Measurements from ENCODE around the gene NPB.
A peak's percentile ranks its signal among the peaks of the same experiment; 100 is the strongest.

The NPB gene

DNA sequence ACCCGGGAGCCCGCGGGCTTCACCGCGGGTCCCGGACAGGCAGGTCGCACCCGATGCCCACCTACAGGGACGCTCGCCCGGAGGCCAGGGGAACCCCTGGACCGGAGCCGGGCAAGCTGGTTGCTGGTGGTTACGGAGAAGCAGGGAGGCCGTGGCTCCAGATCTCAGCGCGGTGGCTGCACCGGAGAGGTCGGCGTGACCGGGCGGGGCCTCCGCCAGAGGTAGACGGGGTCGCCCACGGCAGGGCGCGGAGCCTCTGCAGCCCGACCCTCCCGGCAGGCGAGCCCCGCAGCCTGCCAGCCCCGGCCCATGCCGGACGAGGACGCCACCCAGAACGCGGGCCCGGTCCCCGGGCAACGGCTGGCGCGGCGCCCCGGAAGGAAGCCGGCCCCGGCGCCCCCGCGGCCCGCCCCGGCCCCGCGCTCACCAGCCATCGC is 8.8 kb downstream of the NPB start:
- H3K4me3 ChIP-seq (ENCODE audit: low read depth, low read length), result peak overlapping the region; percentile 66

GRCh38 chr17:81911277-81911961 is 9.4 kb downstream of the NPB start, which contains the start of gene PCYT2:
TSS of gene PCYT2 (minus strand) at chr17:81911399. CDS start at chr17:81911355, 44 bp downstream.
- peak within 1 kb of the TSS; percentile 66 for H3K4me3 ChIP-seq (ENCODE audit: low read depth, low read length)

DNA sequence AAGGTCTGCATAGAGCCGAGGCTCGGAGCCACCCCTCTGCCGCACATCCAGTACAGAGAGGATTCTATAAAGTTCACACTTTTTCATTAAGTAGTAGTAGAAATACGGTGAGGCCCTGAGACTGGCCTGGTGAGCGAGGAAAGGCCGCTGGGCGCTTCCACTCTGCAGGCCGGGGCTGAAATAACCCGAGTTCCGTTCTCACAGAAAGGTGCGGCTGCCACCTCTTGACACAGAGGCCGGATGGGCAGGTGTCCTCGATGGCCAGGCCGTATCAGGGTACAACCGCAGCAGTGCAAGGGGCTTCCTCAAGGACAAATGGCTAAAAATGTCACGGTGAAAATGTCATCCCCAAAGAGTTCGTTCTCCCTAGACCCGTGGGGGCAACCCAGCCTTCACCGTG is 9.9 kb downstream of the NPB start:
- no peak overlapping the region for H3K4me3 ChIP-seq (ENCODE audit: low read depth, low read length)

DNA sequence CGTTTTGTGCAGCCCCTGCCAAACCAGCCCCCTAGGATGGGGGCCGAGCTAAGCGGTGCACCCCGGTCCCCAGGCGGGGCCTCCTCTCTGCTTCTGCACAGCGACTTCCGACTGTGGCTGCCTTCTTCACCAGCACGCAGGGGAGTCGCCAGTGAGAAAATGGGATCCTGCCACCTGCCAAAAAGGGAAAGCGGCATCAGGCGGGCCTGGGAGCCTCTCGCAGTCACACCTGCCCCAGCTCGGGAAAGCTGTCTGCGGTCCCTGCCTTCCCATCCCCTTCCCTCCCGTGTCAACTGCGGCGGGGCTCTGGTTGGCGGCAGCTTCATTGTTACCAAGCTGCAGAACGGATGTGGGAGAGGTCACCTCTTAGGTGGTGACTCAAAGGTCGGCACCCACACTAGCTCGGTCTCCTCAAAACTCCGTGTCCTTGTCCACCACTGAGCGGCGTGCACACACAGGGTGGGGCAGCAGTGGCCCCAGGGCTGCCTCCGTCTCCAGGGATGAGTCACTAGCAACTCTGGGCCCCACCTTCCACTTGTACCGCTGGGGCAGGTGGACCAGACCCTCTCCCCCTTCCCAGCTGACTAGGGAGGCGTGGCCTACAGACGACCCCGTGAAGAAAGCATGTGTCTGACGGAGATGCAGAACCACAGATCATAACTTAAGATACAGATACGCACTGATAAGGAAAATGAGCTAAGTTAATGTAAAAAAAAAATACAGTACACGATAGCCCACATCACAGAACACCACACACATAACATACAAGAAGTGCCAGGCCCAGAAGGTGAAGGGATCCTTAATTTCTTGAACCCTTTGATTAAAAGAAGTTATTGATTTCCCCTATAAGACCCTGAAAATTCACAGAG is 10.6 kb downstream of the NPB start:
- no peak overlapping the region for H3K4me3 ChIP-seq (ENCODE audit: low read depth, low read length)

GRCh38 chr17:81913394-81914102 is 11.5 kb downstream of the NPB start:
- H3K4me3 ChIP-seq (ENCODE audit: low read depth, low read length), result no peak overlapping the region

DNA sequence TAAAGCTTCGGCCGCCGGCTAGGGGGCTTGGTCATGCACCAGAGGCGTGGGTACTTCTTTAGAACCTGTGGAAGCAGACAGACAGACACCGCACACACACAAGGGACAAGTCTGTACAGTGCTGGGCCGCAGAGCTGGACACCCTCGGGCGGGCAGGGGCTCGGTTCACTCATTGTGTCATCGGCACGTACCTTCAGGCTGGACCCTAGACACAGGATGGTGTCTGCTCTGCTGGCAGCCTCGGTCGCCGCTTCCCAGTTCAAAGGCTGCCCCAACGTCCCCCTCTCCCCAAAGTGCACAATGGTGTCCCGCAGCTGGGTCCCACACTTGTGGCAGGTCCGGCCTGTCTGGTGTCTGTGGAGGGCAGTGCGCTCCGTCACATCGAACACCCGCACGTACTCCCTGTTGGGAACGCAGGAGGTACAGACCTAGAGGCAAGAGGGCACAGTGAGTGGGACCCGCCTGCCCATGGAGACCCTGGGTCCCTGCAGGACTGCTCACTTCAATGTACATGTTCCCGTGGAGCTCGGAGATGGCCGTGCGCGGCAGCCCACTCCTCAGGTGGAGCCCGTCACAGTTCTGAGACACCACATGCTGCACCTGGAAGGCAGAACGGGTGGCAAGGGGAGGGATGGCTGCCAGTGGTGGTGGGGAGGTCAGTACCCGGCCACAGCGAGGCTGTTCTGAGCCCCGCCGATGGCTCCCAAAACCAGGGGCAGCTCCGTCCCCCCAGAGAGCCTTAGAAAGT is 12.2 kb downstream of the NPB start:
- H3K4me3 ChIP-seq (ENCODE audit: low read depth, low read length), result no peak overlapping the region

DNA sequence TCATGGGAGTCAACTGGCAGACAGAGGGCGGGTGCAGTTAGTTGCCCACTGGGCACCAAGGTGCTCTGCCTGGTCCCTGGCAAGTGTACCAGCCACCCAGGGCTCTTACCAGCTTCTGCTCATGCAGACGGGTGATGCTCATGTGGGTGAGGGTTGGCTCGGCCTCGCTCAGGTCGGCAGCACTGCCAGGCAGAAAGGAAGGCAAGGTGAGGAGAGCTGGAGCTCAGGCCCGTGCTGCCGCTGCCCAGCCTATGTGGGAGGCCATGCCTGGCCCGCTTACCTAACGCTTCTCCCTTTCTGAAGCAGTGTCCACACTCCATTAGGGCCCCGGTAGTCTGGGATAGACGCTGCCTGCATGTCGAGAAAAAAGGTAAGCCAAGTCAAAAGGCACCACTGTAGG is 13.3 kb downstream of the NPB start:
- H3K4me3 ChIP-seq (ENCODE audit: low read depth, low read length), result no peak overlapping the region

GRCh38 chr17:81916234-81917001 is 14.4 kb downstream of the NPB start:
- no peak overlapping the region for H3K4me3 ChIP-seq (ENCODE audit: low read depth, low read length)

DNA sequence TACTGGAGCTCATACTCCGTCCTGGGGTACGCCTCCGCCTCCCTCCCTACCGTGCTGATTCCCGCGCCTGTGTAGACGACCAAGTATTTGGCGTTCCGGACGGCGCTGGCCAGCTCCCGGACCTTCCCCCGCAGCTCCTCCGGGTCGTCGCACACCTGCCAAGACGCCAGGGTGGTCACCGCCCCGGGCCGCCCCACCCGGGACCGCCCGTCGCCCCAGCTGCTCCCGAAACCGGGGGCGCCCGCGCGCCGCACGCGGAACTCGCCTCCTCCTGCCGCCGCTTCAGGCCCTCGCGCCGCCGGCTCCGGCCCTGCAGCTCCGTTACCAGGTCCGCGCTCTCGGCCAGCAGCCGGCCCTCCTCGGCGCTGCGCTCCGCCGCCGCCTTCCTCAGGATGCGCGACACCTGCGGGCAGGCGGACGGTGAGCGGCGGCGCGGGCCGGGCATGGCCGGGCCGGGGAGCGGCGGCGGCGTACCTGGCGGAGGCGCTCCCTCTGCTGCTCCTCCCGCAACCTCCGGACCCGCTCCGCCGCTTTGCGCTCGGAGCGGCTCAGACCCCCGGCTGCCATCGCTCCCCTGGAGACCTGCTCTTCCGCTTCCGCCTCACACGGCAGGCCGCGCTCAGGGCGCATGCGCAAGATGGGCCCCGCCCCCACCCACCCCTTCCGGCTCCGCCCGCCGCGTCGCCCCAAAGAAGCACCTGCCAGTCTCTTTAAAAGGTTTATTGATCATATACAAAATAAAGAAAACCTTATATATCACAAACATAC is 15.7 kb downstream of the NPB start, which contains the start of gene SIRT7:
Gene SIRT7, minus strand, starts transcription at position 612 of the 768 bp plus-strand sequence. Its CDS starts 45 bp downstream, at position 567.
- peak within 1 kb of the TSS; percentile 67 for H3K4me3 ChIP-seq (ENCODE audit: low read depth, low read length)

- H3K4me3 ChIP-seq (ENCODE audit: low read depth, low read length), result peak overlapping the region; percentile 67
Observed at GRCh38 chr17:81918333-81918669, 16.3 kb downstream of the NPB start.

DNA sequence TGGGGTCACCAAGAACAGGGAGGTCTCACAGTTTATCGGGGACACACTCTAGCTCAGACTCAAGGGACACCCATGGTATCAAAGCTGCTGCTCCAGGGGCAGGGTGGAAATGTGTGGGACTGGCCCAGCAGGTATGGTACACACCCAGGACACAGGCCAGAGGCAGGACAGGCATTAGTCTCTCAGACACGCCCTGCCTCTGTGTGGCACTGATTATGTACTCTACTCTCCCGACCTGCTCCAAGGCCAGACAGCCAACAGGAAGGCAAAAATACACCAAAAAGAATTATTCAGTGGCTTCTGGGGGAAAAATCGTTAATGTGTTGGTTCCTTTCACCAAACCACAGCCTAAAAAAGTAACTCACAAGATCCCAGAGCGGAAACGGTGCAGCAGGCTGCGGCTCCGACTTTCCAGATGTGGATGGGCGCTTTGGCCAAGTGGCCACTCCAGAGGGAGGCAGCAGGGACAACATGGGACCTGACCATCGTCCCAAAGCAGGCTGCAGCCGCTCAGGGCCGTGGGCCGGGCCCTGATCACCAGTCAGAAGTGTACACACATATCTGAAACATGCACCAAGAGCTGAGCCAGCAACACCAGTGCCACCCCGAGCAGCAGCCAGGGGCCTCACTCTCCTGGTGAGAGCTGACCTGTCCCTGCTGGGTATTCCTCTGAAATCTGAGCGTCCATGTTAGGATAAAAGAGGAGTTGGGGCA is 17.0 kb downstream of the NPB start:
- no peak overlapping the region for H3K4me3 ChIP-seq (ENCODE audit: low read depth, low read length)

- no peak overlapping the region for H3K4me3 ChIP-seq (ENCODE audit: low read depth, low read length)
Observed at GRCh38 chr17:81920612-81921536, 18.8 kb downstream of the NPB start.

DNA sequence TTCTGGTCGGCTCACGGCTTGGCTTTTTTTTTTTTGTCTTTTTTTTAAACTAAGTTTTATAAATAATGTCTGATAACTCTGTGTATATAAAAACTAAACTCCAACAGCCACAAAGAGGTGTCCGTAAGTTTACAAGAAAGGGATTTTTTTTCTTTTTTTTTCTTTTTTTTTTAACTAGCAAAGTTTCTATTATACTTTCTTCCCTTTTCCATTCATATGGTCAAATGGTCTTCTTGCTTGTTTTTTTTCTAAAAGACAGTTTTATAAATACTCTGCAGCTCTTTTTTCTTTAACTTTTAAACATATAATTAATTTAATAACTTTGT is 19.5 kb downstream of the NPB start:
- no peak overlapping the region for H3K4me3 ChIP-seq (ENCODE audit: low read depth, low read length)

GRCh38 chr17:81921996-81922565 is 20.0 kb downstream of the NPB start:
- no peak overlapping the region for H3K4me3 ChIP-seq (ENCODE audit: low read depth, low read length)

DNA sequence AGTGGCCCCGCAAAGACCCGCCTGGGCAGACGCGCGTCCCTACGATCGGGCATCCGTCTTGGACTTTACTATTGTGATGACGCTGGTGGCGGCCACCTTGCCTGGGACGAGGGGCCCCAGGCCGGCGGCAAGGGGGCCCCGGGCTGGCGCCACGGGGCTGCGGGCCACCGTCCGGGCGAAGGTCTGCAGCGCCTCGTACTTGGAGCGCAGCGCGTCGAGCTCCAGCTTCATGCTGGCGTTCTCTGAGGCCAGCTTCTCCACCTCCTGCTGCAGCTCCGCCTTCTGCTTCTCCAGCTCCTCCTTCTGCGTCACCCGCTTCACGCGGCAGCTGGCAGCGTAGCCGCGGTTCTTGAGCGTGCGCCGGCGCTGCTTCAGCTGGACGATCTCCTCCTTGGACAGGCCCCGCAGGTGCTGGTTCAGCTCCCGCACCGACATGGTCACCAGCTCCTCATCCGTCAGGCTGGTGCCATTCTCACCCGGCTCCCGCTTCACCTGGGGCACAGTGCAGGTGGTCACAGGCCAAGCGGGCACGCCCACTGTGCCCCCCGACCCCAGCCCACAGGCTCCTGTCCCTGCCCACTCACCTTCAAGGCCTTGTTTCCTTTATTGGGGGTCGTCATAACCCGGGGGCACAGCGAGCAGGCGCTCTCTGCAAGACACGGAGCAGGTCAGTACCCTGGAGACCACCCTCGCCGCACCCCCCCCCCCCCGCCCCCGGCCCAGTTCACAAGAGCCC is 20.7 kb downstream of the NPB start:
- H3K4me3 ChIP-seq (ENCODE audit: low read depth, low read length), result no peak overlapping the region

- H3K4me3 ChIP-seq (ENCODE audit: low read depth, low read length), result no peak overlapping the region
Observed at GRCh38 chr17:81923302-81924260, 21.5 kb downstream of the NPB start.
